ENCODE data around the gene GAS7. TPM values are rescaled to one million over a fixed set of nuclear protein-coding genes. Genes with fewer than 3 reads are reported as not detected.

GAS7 gene
- total RNA-seq, 1 donor from 2014 or later = 78.0 TPM

DNA sequence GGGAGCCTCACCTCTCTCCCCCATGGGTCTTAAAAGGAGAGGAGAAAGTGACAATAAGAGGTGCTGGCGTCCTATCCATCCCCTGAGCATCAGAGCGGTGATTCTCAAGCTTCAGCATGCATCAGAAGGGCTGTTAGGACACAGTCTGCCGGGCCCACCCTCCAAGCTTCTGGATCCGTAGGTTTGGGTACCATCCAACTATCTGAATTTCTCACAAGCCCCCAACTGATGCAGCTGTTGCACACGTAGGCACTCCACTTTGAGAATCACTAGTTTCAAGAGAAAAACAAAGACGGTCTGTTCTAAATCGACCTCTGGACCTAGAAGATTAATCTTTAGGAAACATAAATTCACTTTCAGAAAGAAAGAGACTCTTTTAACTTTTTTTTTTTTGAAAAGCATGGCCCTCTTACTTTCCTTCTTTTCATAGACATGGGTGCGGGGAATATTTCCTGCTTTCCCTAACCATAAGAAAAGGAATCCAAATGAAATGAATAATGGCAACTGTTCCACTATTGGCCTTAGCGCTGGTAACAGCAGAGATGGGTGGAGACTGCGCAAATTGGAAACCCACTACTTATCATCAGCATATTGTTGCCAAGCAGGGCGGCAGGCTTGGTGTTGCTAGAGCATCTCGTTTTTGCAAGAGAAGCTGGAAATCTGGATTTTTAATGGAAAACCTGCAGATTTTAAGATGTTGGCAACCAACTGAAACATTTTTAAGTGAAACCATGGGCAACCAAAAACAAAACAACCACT is 144.4 kb downstream of the GAS7 start:
- no peaks in the 10 kb centered on the region for H3K27me3 ChIP-seq
- no peak overlapping the region for H3K4me3 ChIP-seq
- H3K36me3 ChIP-seq = no peaks in the 10 kb centered on the region
- H3K9me3 ChIP-seq = no peaks in the 10 kb centered on the region
- no peak for DNase-seq (ENCODE audit: low spot score in 2 of 2)
- intact Hi-C loops (cut with DNase I) = no loop called here
- no peak for TF ChIP-seq CTCF (IDR thresholded peaks at IDR 0.05)
- peak overlapping the region in 1 of 2 donors; percentile 25 for H3K27ac ChIP-seq
- H3K4me1 ChIP-seq = no peaks in the 10 kb centered on the region

DNA sequence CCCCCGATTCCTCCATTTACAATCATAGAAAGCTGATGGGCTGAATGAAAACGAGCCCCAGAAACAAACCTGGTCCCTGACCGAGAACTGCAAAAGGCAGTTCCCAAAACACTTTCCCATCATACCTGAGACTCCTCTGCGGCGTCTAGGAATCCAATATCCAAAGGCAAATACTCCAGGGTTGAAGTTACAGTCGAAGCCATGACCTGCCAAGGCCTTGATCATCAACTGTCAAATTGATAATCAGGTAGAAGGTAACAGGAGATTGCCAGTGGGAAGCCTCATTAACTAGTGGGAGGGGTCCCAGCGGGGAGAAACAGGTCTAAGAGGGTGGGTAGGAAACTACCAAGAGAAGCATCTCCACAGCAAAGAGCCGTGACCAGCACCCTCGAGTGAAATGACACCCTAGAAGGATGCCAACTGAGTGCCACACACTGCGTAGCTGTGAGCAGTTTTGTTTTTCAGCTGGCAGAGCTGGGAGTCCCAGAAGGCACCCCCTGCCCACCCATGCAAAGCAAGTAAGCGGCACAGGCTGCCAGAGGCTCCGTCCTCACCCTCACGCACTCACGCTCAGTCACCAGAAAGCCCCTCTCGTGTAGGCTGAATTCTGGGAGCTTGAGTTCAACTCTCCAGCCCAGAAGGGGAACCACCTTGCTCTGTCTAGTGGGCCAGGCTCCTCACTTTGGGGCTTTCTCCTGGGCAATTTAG is 146.1 kb downstream of the GAS7 start:
- no peak for DNase-seq (ENCODE audit: low spot score in 2 of 2)
- no peak overlapping the region for H3K4me3 ChIP-seq
- H3K36me3 ChIP-seq = no peaks in the 10 kb centered on the region
- H3K9me3 ChIP-seq = no peaks in the 10 kb centered on the region
- H3K27ac ChIP-seq = no peak overlapping the region
- no peaks in the 10 kb centered on the region for H3K27me3 ChIP-seq
- intact Hi-C loops (cut with DNase I) = no loop called here
- no peaks in the 10 kb centered on the region for H3K4me1 ChIP-seq
- no peak for TF ChIP-seq CTCF (IDR thresholded peaks at IDR 0.05)

DNA sequence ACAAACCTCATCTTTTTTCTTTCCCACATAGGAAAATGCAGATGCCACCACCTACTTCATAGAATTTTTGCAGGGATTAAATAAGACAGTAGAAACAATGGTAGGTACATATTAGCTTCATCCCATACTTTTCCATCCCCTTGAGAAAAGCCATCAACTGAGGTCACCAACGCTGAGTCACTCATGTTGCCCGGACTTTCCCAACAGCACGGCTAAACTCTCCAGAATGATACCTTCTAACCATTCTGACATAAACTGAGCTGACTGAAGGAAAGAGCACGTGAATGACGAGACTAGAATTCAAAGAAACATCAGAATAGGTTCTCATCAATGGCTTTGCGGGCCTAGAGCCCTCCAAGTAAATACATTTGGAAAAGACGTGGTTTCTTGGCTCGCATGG is 147.3 kb downstream of the GAS7 start:
- no peaks in the 10 kb centered on the region for H3K9me3 ChIP-seq
- peak overlapping the region; percentile 3 to 37 for H3K27ac ChIP-seq
- TF ChIP-seq CTCF (IDR thresholded peaks at IDR 0.05) = no peak
- no peaks in the 10 kb centered on the region for H3K4me1 ChIP-seq
- intact Hi-C loops (cut with DNase I) = no loop called here
- H3K4me3 ChIP-seq = no peak overlapping the region
- no peaks in the 10 kb centered on the region for H3K27me3 ChIP-seq
- H3K36me3 ChIP-seq = no peaks in the 10 kb centered on the region
- no peak for DNase-seq (ENCODE audit: low spot score in 2 of 2)

DNA sequence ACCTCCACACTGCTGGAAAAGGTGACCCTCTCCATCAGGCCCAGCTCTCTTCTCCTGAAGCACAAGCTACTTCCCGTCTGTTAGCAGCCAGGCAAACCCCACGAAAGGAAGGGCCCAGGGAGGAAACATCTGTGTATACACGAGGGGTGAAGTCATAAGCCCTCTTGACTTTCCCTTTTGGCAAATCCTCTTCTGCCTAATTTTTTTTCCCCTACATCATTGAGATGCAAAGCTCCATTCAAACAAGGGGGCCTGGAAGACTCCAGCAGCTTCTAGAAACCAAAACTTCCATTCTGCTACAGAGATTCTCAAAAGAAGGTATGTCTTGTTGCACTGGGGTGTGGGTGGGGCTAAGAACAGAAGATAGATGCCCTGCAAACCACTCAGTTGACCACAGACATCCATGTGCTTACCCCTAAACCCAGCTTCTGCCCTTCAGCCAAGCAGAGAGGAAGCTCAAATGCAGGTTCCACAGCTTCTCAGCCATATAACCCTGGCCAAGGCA is 147.8 kb downstream of the GAS7 start:
- H3K36me3 ChIP-seq = no peaks in the 10 kb centered on the region
- no peaks in the 10 kb centered on the region for H3K4me1 ChIP-seq
- no peaks in the 10 kb centered on the region for H3K9me3 ChIP-seq
- H3K4me3 ChIP-seq = no peak overlapping the region
- H3K27ac ChIP-seq = peak overlapping the region; percentile 3 to 37
- TF ChIP-seq CTCF (IDR thresholded peaks at IDR 0.05) = no peak
- DNase-seq (ENCODE audit: low spot score in 2 of 2) = no peak
- intact Hi-C loops (cut with DNase I) = no loop called here
- no peaks in the 10 kb centered on the region for H3K27me3 ChIP-seq

DNA sequence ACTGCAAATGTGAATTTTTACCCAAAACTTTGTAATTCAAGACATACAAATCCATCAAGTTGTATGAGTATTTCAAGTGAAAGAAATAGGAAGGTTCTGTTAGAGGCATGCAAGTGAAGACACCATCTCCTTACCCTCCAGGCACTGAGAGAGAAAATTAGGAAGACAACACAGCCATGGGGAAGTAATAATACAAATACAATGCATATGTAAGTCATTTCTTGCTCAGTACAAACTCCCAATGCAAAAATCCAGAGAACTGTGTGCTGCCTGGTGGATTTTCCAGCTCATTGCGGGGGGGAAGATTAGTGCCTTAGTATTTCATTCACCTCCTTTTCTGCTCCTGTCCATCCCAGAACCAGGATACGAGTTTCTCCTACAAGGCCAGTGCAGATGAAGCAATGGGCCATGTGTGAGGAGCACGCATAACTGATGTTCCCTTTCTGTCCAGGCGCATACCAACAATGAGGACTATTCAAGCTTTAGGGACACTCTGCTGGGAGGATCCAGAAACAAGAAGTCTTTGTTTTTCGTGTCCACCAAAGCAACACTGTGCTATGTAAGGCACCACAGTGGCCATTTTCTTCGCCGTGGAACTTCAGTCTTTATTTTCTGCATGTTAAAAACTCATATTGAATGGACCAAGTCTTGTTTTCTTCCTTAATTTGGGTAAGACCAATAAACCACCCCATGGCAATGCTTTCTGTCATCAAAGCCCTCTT is 149.6 kb downstream of the GAS7 start:
- Histone ChIP-seq H3K36me3 (no peaks in the 10 kb centered on the region), H3K27ac (no peak overlapping the region), H3K9me3 (no peaks in the 10 kb centered on the region), H3K27me3 (no peaks in the 10 kb centered on the region), H3K4me3 (no peak overlapping the region), H3K4me1 (no peaks in the 10 kb centered on the region)
- no peak for TF ChIP-seq CTCF (IDR thresholded peaks at IDR 0.05)
- DNase-seq (ENCODE audit: low spot score in 2 of 2) = no peak
- intact Hi-C loops (cut with DNase I) = no loop called here

Measured in ascending aorta (tissue), 2 donors.